GM12878 (cell line): ENCODE data around the gene RFX1. TPM values are rescaled to one million over a fixed set of nuclear protein-coding genes. Genes with fewer than 3 reads are reported as not detected.

Source experiments
- BCL11A ChIP-seq: IDR thresholded peaks from 2 replicates; pipeline ENCODE4 v1.6.1; 2011; ENCODE audit warnings: low read depth, low read length
- BCL3 ChIP-seq: IDR thresholded peaks from 2 replicates; pipeline ENCODE4 v1.6.1; 2011; ENCODE audit warnings: borderline replicate concordance, low read depth, mild to moderate bottlenecking, moderate library complexity, low read length; ENCODE audit not compliant: insufficient read depth, poor library complexity, severe bottlenecking
- BRCA1 ChIP-seq: IDR thresholded peaks from 2 replicates; pipeline ENCODE4 v1.6.1; 2011; ENCODE audit warnings: low read depth, low read length, improper control_type of control experiment
- CEBPZ ChIP-seq: fragments of 150-350 bp; IDR thresholded peaks from 2 replicates; pipeline ENCODE4 v1.6.1; 2016; ENCODE audit warnings: low read depth, low read length
- EZH2 ChIP-seq: IDR thresholded peaks from 2 replicates; pipeline ENCODE4 v1.6.1; 2012; ENCODE audit warnings: low read depth, mild to moderate bottlenecking, control low read depth, inconsistent platforms, low read length, borderline replicate concordance; ENCODE audit not compliant: control insufficient read depth
- HDAC6 ChIP-seq: fragments of 200-600 bp; sonication (generic); IDR thresholded peaks from one replicate; pipeline ENCODE4 v1.8.0; 2017; ENCODE audit warnings: antibody characterized with exemption; ENCODE audit not compliant: unreplicated experiment
- IKZF1 ChIP-seq: fragments of 450-650 bp; conservative IDR thresholded peaks from 2 replicates; pipeline ENCODE4 v1.6.1; 2017; ENCODE audit warnings: antibody characterized with exemption, mild to moderate bottlenecking
- IKZF2 ChIP-seq, 2 experiments: fragments of 450-650 bp; IDR thresholded peaks; 2 replicates each; pipeline ENCODE4 v1.6.1; 2017; ENCODE audit warnings: mild to moderate bottlenecking in 2 of 2, moderate library complexity in 2 of 2
- MYB ChIP-seq: fragments of 150-350 bp; IDR thresholded peaks from 2 replicates; pipeline ENCODE4 v1.6.1; 2014; ENCODE audit warnings: mild to moderate bottlenecking, low read depth, low read length, borderline replicate concordance
- PAX5 ChIP-seq: IDR thresholded peaks from 2 replicates; pipeline ENCODE4 v1.6.1; 2011; ENCODE audit warnings: low read depth, low read length, borderline replicate concordance
- PAX8 ChIP-seq: fragments of 450-650 bp; IDR thresholded peaks from 2 replicates; pipeline ENCODE4 v1.6.1; 2017; ENCODE audit warnings: mild to moderate bottlenecking, moderate library complexity
- PKNOX1 ChIP-seq: fragments of 450-650 bp; IDR thresholded peaks from 2 replicates; pipeline ENCODE4 v1.6.1; 2016; ENCODE audit warnings: mild to moderate bottlenecking
- POLR2A ChIP-seq: IDR thresholded peaks from 2 replicates; pipeline ENCODE4 v1.6.1; 2011; ENCODE audit warnings: low read depth, mild to moderate bottlenecking, low read length
- POU2F2 ChIP-seq: IDR thresholded peaks from 3 replicates; pipeline ENCODE4 v1.6.1; 2011; ENCODE audit warnings: low read depth, mild to moderate bottlenecking, low read length, borderline replicate concordance
- RUNX3 ChIP-seq: IDR thresholded peaks from 2 replicates; pipeline ENCODE4 v1.6.1; 2012; ENCODE audit warnings: low read length, inconsistent platforms
- SIN3A ChIP-seq: IDR thresholded peaks from 2 replicates; pipeline ENCODE4 v1.6.1; 2012; ENCODE audit warnings: low read depth, low read length, improper control_type of control experiment
- SMARCA5 ChIP-seq: fragments of 450-650 bp; IDR thresholded peaks from 2 replicates; pipeline ENCODE4 v1.6.1; 2017; ENCODE audit warnings: mild to moderate bottlenecking
- SRF ChIP-seq, 2 experiments: IDR thresholded peaks; 2 replicates each; pipeline ENCODE4 v1.6.1; 2011; ENCODE audit warnings: low read depth in 2 of 2, low read length in 2 of 2, mild to moderate bottlenecking in 1 of 2, moderate library complexity in 1 of 2
- STAT1 ChIP-seq: fragments of 450-650 bp; conservative IDR thresholded peaks from 2 replicates; pipeline ENCODE4 v1.6.1; 2014; ENCODE audit warnings: antibody characterized with exemption, mild to moderate bottlenecking
- USF1 ChIP-seq: IDR thresholded peaks from 2 replicates; pipeline ENCODE4 v1.6.1; 2011; ENCODE audit warnings: borderline replicate concordance, low read depth, mild to moderate bottlenecking, moderate library complexity, mixed read lengths, low read length; ENCODE audit not compliant: insufficient read depth; ENCODE audit errors: extremely low read length
- YY1 ChIP-seq: IDR thresholded peaks from 2 replicates; pipeline ENCODE4 v1.6.1; 2011; ENCODE audit warnings: low read depth, mild to moderate bottlenecking, low read length
- ZNF274 ChIP-seq: IDR thresholded peaks from one replicate; pipeline ENCODE4 v1.8.0; 2011; ENCODE audit not compliant: insufficient read length, insufficient read depth
- ZSCAN29 ChIP-seq: fragments of 450-650 bp; IDR thresholded peaks from 2 replicates; pipeline ENCODE4 v1.6.1; 2017; ENCODE audit warnings: mild to moderate bottlenecking, moderate library complexity
- polyA plus RNA-seq, 11 experiments: library from polyadenylated mRNA; depleted of rRNA in 4 of 11; unstranded in 6 of 11; stranded (reverse) in 5 of 11; fragments of >200 nt; fragmentation: Nextera tagmentation in 4 of 11; fragmentation: Illumina TruSeq in 1 of 11; extraction: Ambion mirVana in 4 of 11; extraction: Trizol in 1 of 11; gene quantifications; 1 replicate in 1 of 11; 2 replicates in 10 of 11; pipeline versions ENCODE4 v1.2.1 to v1.2.3, GENCODE V29; 2011 to 2016; ENCODE audit warnings: inconsistent platforms in 2 of 11, missing spikeins in 2 of 11, low read depth in 1 of 11
- total RNA-seq, 4 experiments: library from RNA; depleted of rRNA in 3 of 4; stranded (reverse); fragments of >200 nt in 3 of 4; fragmentation: Illumina TruSeq in 1 of 4; extraction: Trizol in 1 of 4; gene quantifications; 2 replicates each; pipeline versions ENCODE4 v1.2.1 to v1.2.3, GENCODE V29; 2013 to 2021

RFX1 gene
- total and polyA plus RNA-seq, 10 of the 15 experiments (the other 5 are each of a cell fraction or from before 2014, with no cell fraction given) = 0.05 to 11.0 (median 1.5) TPM

- TF ChIP-seq EZH2 = no peak
- no peak for TF ChIP-seq STAT1
- no peak for TF ChIP-seq POLR2A
- TF ChIP-seq MYB = no peak
- TF ChIP-seq PKNOX1 = no peak
- TF ChIP-seq PAX5 = no peak
- TF ChIP-seq BRCA1 = no peak
- TF ChIP-seq IKZF2 (IDR thresholded peaks at IDR 0.05) = peak; percentile 93 to 94; a peak in 3 of 4 replicates
- TF ChIP-seq CEBPZ = no peak
- TF ChIP-seq PAX8 = no peak
- no peak for TF ChIP-seq YY1
- TF ChIP-seq IKZF1 = no peak; the same call in 1 of the 2 replicates
- no peak for TF ChIP-seq ZSCAN29
- no peak for TF ChIP-seq BCL3
- peak; percentile 77 for TF ChIP-seq USF1
- TF ChIP-seq SRF (IDR thresholded peaks at IDR 0.05; ENCODE audit: low read depth in 2 of 2, low read length in 2 of 2) = no peak
- TF ChIP-seq SMARCA5 = no peak
- no peak for TF ChIP-seq HDAC6
- no peak for TF ChIP-seq BCL11A
- no peak for TF ChIP-seq ZNF274
- TF ChIP-seq POU2F2 = no peak
- TF ChIP-seq SIN3A = no peak
- TF ChIP-seq RUNX3 = peak; percentile 63
Measured at GRCh38 chr19:14004619-14005348, 1.3 kb downstream of the RFX1 start (continued).
